Immature natural killer cell (primary cell): Measurements from ENCODE around the gene SEC63. TPM values are rescaled to one million over a fixed set of nuclear protein-coding genes. Genes with fewer than 3 reads are reported as not detected.

Experiments
- DNase-seq, 3 donors: peaks; one replicate each; pipeline ENCODE4 v3.0.0; 2022; ENCODE audit warnings: mixed read lengths in 1 of 3
- H3K27ac Mint-ChIP-seq, 6 donors: one replicate each; pipeline ENCODE4 v1.8.0; 2020; ENCODE audit warnings: mixed read lengths in 6 of 6, mild to moderate bottlenecking in 5 of 6, inconsistent platforms in 4 of 6, moderate library complexity in 3 of 6
- H3K27me3 Mint-ChIP-seq, 3 donors: one replicate each; pipeline ENCODE4 v1.8.0; 2020 to 2021; ENCODE audit warnings: low read depth in 3 of 3, mild to moderate bottlenecking in 3 of 3, mixed read lengths in 3 of 3, moderate library complexity in 3 of 3, inconsistent platforms in 1 of 3
- H3K36me3 Mint-ChIP-seq, 3 donors: one replicate each; pipeline ENCODE4 v1.8.0; 2020; ENCODE audit warnings: mixed read lengths in 3 of 3, inconsistent platforms in 2 of 3, mild to moderate bottlenecking in 2 of 3
- H3K4me1 Mint-ChIP-seq, 2 donors: one replicate each; pipeline ENCODE4 v1.8.0; 2020; ENCODE audit warnings: inconsistent platforms in 2 of 2, mild to moderate bottlenecking in 2 of 2, mixed read lengths in 2 of 2, moderate library complexity in 1 of 2
- H3K4me3 Mint-ChIP-seq, 5 donors: one replicate each; pipeline ENCODE4 v1.8.0; 2020; ENCODE audit warnings: mild to moderate bottlenecking in 5 of 5, mixed read lengths in 5 of 5, inconsistent platforms in 3 of 5, moderate library complexity in 3 of 5
- H3K9me3 Mint-ChIP-seq, 6 donors: one replicate each; pipeline ENCODE4 v1.8.0; 2020; ENCODE audit warnings: mild to moderate bottlenecking in 6 of 6, mixed read lengths in 6 of 6, inconsistent platforms in 4 of 6, moderate library complexity in 3 of 6
- polyA plus RNA-seq, 3 donors: library from polyadenylated mRNA; unstranded; fragments of 300-500 nt; fragmentation: Illumina TruSeq; gene quantifications; one replicate each; pipeline ENCODE4 v1.2.3, GENCODE V29; 2021

SEC63 gene
- polyA plus RNA-seq, 3 donors from 2014 or later: 27.0 to 34.4 (median 31.0) TPM

- H3K4me3 Mint-ChIP-seq: peak overlapping the region; percentile 86 to 98 (median 87)
- H3K4me1 Mint-ChIP-seq: peaks cover 75 to 83% of the 10 kb centered on the region in 2 donors
- peaks cover 20 to 26% (median 23%) of the 10 kb centered on the region in 3 donors for H3K27me3 Mint-ChIP-seq
- H3K27ac Mint-ChIP-seq: peak overlapping the region; percentile 93 to 100 (median 98)
- H3K36me3 Mint-ChIP-seq: peaks cover 0 to 4% (median 0%) of the 10 kb centered on the region in 3 donors
- no peak for DNase-seq
- H3K9me3 Mint-ChIP-seq: no peaks in the 10 kb centered on the region
These were observed 136.4 kb downstream of the SEC63 start for GRCh38 chr6:107821591-107821990.

- Mint-ChIP-seq H3K27ac (peak overlapping the region; percentile 93 to 100 (median 98)), H3K9me3 (no peaks in the 10 kb centered on the region), H3K4me3 (peak overlapping the region; percentile 86 to 98 (median 87)), H3K36me3 (peaks cover 0 to 6% (median 5%) of the 10 kb centered on the region in 3 donors), H3K4me1 (peaks cover 73 to 83% of the 10 kb centered on the region in 2 donors), H3K27me3 (peaks cover 20 to 26% (median 23%) of the 10 kb centered on the region in 3 donors)
- peak; percentile 47 to 59 (median 48) for DNase-seq
These were observed 137.4 kb downstream of the SEC63 start for GRCh38 chr6:107820338-107821261.

GRCh38 chr6:107819964-107820337 lies 138.1 kb downstream of the SEC63 start:
- peak overlapping the region; percentile 93 to 100 (median 98) for H3K27ac Mint-ChIP-seq
- DNase-seq: peak in 1 of 3 donors; percentile 32
- no peaks in the 10 kb centered on the region for H3K9me3 Mint-ChIP-seq
- peak overlapping the region; percentile 86 to 98 (median 87) for H3K4me3 Mint-ChIP-seq
- peaks cover 20 to 26% (median 23%) of the 10 kb centered on the region in 3 donors for H3K27me3 Mint-ChIP-seq
- H3K4me1 Mint-ChIP-seq: peaks cover 71 to 77% of the 10 kb centered on the region in 2 donors
- H3K36me3 Mint-ChIP-seq: peaks cover 0 to 6% (median 5%) of the 10 kb centered on the region in 3 donors

GRCh38 chr6:107819217-107819616 lies 138.8 kb downstream of the SEC63 start:
- DNase-seq: no peak
- H3K9me3 Mint-ChIP-seq: no peaks in the 10 kb centered on the region
- H3K4me3 Mint-ChIP-seq: peak overlapping the region; percentile 86 to 98 (median 87)
- H3K27me3 Mint-ChIP-seq: peaks cover 15 to 20% (median 17%) of the 10 kb centered on the region in 3 donors
- H3K36me3 Mint-ChIP-seq: peaks cover 0 to 6% (median 5%) of the 10 kb centered on the region in 3 donors
- peak overlapping the region; percentile 93 to 100 (median 98) for H3K27ac Mint-ChIP-seq
- peaks cover 64 to 71% of the 10 kb centered on the region in 2 donors for H3K4me1 Mint-ChIP-seq

- no peaks in the 10 kb centered on the region for H3K9me3 Mint-ChIP-seq
- peaks cover 7 to 12% (median 10%) of the 10 kb centered on the region in 3 donors for H3K27me3 Mint-ChIP-seq
- H3K4me3 Mint-ChIP-seq: peak overlapping the region in 1 of 5 donors; percentile 87
- DNase-seq: no peak
- peaks cover 3 to 9% (median 8%) of the 10 kb centered on the region in 3 donors for H3K36me3 Mint-ChIP-seq
- H3K4me1 Mint-ChIP-seq: peaks cover 58 to 69% of the 10 kb centered on the region in 2 donors
- H3K27ac Mint-ChIP-seq: peak overlapping the region; percentile 59 to 100 (median 98)
These were observed 139.7 kb downstream of the SEC63 start for GRCh38 chr6:107818272-107818671.

- Mint-ChIP-seq H3K9me3 (no peaks in the 10 kb centered on the region), H3K4me1 (peaks cover 53 to 66% of the 10 kb centered on the region in 2 donors), H3K4me3 (peak overlapping the region in 2 of 5 donors; percentile 6 to 46), H3K27me3 (peaks cover 2 to 8% (median 5%) of the 10 kb centered on the region in 3 donors), H3K27ac (peak overlapping the region; percentile 59 to 100 (median 96)), H3K36me3 (peaks cover 3 to 12% (median 8%) of the 10 kb centered on the region in 3 donors)
- DNase-seq: no peak
These were observed 140.2 kb downstream of the SEC63 start for GRCh38 chr6:107817784-107818183.

Other genes starting within 250 kb of the SEC63 start
- 10 to 100 TPM; 16.6 to 40.2 (median 21.8) TPM for gene SCML4, start 133.9 kb downstream of the SEC63 start, polyA plus RNA-seq
- gene OSTM1, start 116.5 kb upstream of the SEC63 start, polyA plus RNA-seq: 10 to 100 TPM; 50.3 to 71.5 (median 64.6) TPM
- not detected for gene NR2E1, start 207.8 kb upstream of the SEC63 start, polyA plus RNA-seq